SK-N-SH (cell line): ENCODE data around the gene CDH13. TPM values are rescaled to one million over a fixed set of nuclear protein-coding genes. Genes with fewer than 3 reads are reported as not detected.

Experiments used
- CTCF ChIA-PET: fragments of 300-600, 350-600 bp; formaldehyde crosslinking; extraction: SDS; loops from one replicate; lab custom pipeline; 2021; lab: Yijun Ruan, JAX
- POLR2A ChIA-PET: fragments of 350-600 bp; sonication (Branson Sonifier 250); formaldehyde crosslinking; extraction: SDS; loops from one replicate; lab custom pipeline; 2020; ENCODE audit warnings: antibody characterized with exemption, inconsistent platforms; lab: Yijun Ruan, JAX
- DNase-seq: peaks from one replicate; pipeline ENCODE4 v3.0.0; 2012
- H2AFZ ChIP-seq: fragments of 200-600 bp; sonication (generic); 2 replicates; pipeline ENCODE4 v1.8.1; 2016; ENCODE audit warnings: antibody characterized with exemption, mild to moderate bottlenecking, low read depth
- H3F3A ChIP-seq: fragments of 200-600 bp; sonication (generic); replicated peaks from 2 replicates; pipeline ENCODE3; 2016; ENCODE audit warnings: antibody characterized with exemption, mild to moderate bottlenecking; ENCODE audit not compliant: insufficient read depth
- H3K27ac ChIP-seq, 2 experiments: fragments of 200-500 bp in 1 of 2; fragments of 200-600 bp in 1 of 2; sonication (Bioruptor generic) in 1 of 2; sonication (generic), shearing (Covaris generic) in 1 of 2; 2 replicates each; pipeline versions ENCODE4 v1.5.1 to v1.6.1; 2014 to 2016; ENCODE audit warnings: low read depth in 2 of 2, inconsistent platforms in 1 of 2, low read length in 1 of 2, mild to moderate bottlenecking in 1 of 2, mixed read lengths in 1 of 2
- H3K27me3 ChIP-seq: fragments of 200-600 bp; sonication (generic), shearing (Covaris generic); 2 replicates; pipeline ENCODE4 v1.6.1; 2016; ENCODE audit warnings: mixed run types; ENCODE audit not compliant: insufficient read depth
- H3K36me3 ChIP-seq, 2 experiments: fragments of 200-500 bp in 1 of 2; fragments of 200-600 bp in 1 of 2; sonication (Bioruptor generic) in 1 of 2; sonication (generic) in 1 of 2; replicated peaks in 1 of 2; 2 replicates each; pipeline versions ENCODE3 to v1.5.1; 2014 to 2016; ENCODE audit warnings: low read length in 1 of 2, mild to moderate bottlenecking in 1 of 2; ENCODE audit not compliant: insufficient read depth in 2 of 2, control insufficient read depth in 1 of 2
- H3K4me1 ChIP-seq, 2 experiments: fragments of 200-500 bp in 1 of 2; fragments of 200-600 bp in 1 of 2; sonication (Bioruptor generic) in 1 of 2; sonication (generic), shearing (Covaris generic) in 1 of 2; 2 replicates each; pipeline versions ENCODE4 v1.5.1 to v1.6.1; 2014 to 2016; ENCODE audit warnings: low read depth in 1 of 2, low read length in 1 of 2, mixed run types in 1 of 2; ENCODE audit not compliant: insufficient read depth in 2 of 2, control insufficient read depth in 1 of 2
- H3K4me2 ChIP-seq: fragments of 200-600 bp; sonication (generic), shearing (Covaris generic); 2 replicates; pipeline ENCODE4 v1.6.1; 2017; ENCODE audit warnings: mixed run types
- H3K4me3 ChIP-seq, 2 experiments: fragments of 200-500 bp in 1 of 2; fragments of 200-600 bp in 1 of 2; sonication (Bioruptor generic) in 1 of 2; sonication (generic), shearing (Covaris generic) in 1 of 2; 2 replicates each; pipeline versions ENCODE4 v1.5.1 to v1.8.1; 2014 to 2016; ENCODE audit warnings: low read depth in 2 of 2, inconsistent platforms in 1 of 2, low read length in 1 of 2, mild to moderate bottlenecking in 1 of 2, mixed read lengths in 1 of 2, moderate library complexity in 1 of 2
- H3K79me2 ChIP-seq: fragments of 200-600 bp; sonication (generic); 2 replicates; pipeline ENCODE4 v1.8.1; 2017; ENCODE audit warnings: mild to moderate bottlenecking; ENCODE audit not compliant: insufficient read depth
- H3K9ac ChIP-seq: fragments of 200-600 bp; sonication (generic); 2 replicates; pipeline ENCODE4 v1.6.1; 2017; ENCODE audit warnings: mixed run types
- H3K9me2 ChIP-seq: fragments of 200-600 bp; sonication (generic); 2 replicates; pipeline ENCODE4 v1.6.1; 2017; ENCODE audit warnings: mixed run types
- H3K9me3 ChIP-seq: fragments of 200-600 bp; sonication (generic); 2 replicates; pipeline ENCODE4 v1.6.1; 2017; ENCODE audit warnings: mixed run types, mild to moderate bottlenecking, moderate library complexity
- H4K20me1 ChIP-seq: fragments of 200-600 bp; sonication (generic); 2 replicates; pipeline ENCODE4 v1.6.1; 2017; ENCODE audit warnings: mild to moderate bottlenecking, mixed run types; ENCODE audit not compliant: insufficient read depth
- EP300 ChIP-seq, 2 experiments: IDR thresholded peaks; 2 replicates each; pipeline versions ENCODE4 v1.4.0 to v1.6.1; 2012; ENCODE audit warnings: borderline replicate concordance in 1 of 2, low read depth in 1 of 2, low read length in 1 of 2
- EZH2phosphoT487 ChIP-seq: fragments of 200-600 bp; sonication (generic); IDR thresholded peaks from 2 replicates; pipeline ENCODE4 v1.6.1; 2017; ENCODE audit warnings: low read depth, mixed run types, mild to moderate bottlenecking, antibody characterized with exemption, moderate library complexity, borderline replicate concordance
- FOSL2 ChIP-seq: IDR thresholded peaks from 2 replicates; pipeline ENCODE4 v1.4.0; 2012; ENCODE audit warnings: low read depth, mild to moderate bottlenecking, moderate library complexity, borderline replicate concordance
- FOXM1 ChIP-seq: IDR thresholded peaks from 2 replicates; pipeline ENCODE4 v1.4.0; 2012; ENCODE audit warnings: low read depth, mild to moderate bottlenecking
- GABPA ChIP-seq: IDR thresholded peaks from 2 replicates; pipeline ENCODE4 v1.4.0; 2012; ENCODE audit warnings: low read depth, mild to moderate bottlenecking
- IRF3 ChIP-seq: fragments of 150-350 bp; IDR thresholded peaks from 2 replicates; pipeline ENCODE4 v1.6.1; 2016; ENCODE audit warnings: mild to moderate bottlenecking, low read depth, low read length
- JUND ChIP-seq: IDR thresholded peaks from 2 replicates; pipeline ENCODE4 v1.4.0; 2012
- NFIC ChIP-seq: IDR thresholded peaks from 2 replicates; pipeline ENCODE4 v1.4.0; 2012; ENCODE audit warnings: borderline replicate concordance
- PBX3 ChIP-seq: IDR thresholded peaks from 2 replicates; pipeline ENCODE4; 2012
- POLR2AphosphoS5 ChIP-seq: IDR thresholded peaks from 2 replicates; pipeline ENCODE4 v1.6.1; 2012; ENCODE audit warnings: low read depth, low read length
- RCOR1 ChIP-seq: fragments of 150-350 bp; IDR thresholded peaks from 2 replicates; pipeline ENCODE4 v1.6.1; 2017; ENCODE audit warnings: antibody characterized with exemption, low read length
- RFX5 ChIP-seq: IDR thresholded peaks from 2 replicates; pipeline ENCODE4 v1.6.1; 2012; ENCODE audit warnings: mild to moderate bottlenecking, improper control_type of control experiment, low read length
- SMC3 ChIP-seq: IDR thresholded peaks from 2 replicates; pipeline ENCODE4 v1.6.1; 2012; ENCODE audit warnings: low read depth, low read length, improper control_type of control experiment
- TAF1 ChIP-seq: IDR thresholded peaks from 2 replicates; pipeline ENCODE4 v1.6.1; 2012; ENCODE audit warnings: low read depth, mild to moderate bottlenecking, low read length, moderate library complexity, borderline replicate concordance
- TEAD4 ChIP-seq: IDR thresholded peaks from 2 replicates; pipeline ENCODE4 v1.4.0; 2012; ENCODE audit warnings: mild to moderate bottlenecking, borderline replicate concordance; ENCODE audit not compliant: insufficient read depth
- WGBS: methylation state at CpG from one replicate; pipeline ENCODE4 v1.1.6; 2017; ENCODE audit warnings: low lambda C conversion rate; 5-methylcytosine and 5-hydroxymethylcytosine counted together
- polyA plus RNA-seq, 3 experiments: library from polyadenylated mRNA; depleted of rRNA; stranded (reverse); fragments of >200 nt; gene quantifications; 2 replicates each; pipeline ENCODE4 v1.2.3, GENCODE V29; 2012
- TF ChIP-seq, protein P1 (sequence below): fragments of 150-350 bp; IDR thresholded peaks from 2 replicates; pipeline ENCODE4 v1.6.1; 2017; ENCODE audit warnings: antibody characterized with exemption, low read length, low read depth, borderline replicate concordance
- TF ChIP-seq, protein P2 (sequence below): IDR thresholded peaks from 2 replicates; pipeline ENCODE4 v1.4.0; 2012; ENCODE audit warnings: low read depth, borderline replicate concordance

Gene CDH13
- polyA plus RNA-seq, 1 of the 3 experiments (the other 2 are of a cell fraction), result 93.0 TPM

GRCh38 chr16:83258366-83258928 lies 631.7 kb downstream of the CDH13 start:
- 52% methylated on average over 9 of the region's 9 CpGs for WGBS
- H3F3A ChIP-seq, result no peaks in the 10 kb centered on the region
- no peak overlapping the region for H3K27ac ChIP-seq
- H3K36me3 ChIP-seq, result no peaks in the 10 kb centered on the region
- ChIA-PET POLR2A (no interaction called here), CTCF (no interaction called here)
- H3K27me3 ChIP-seq, result no peaks in the 10 kb centered on the region
- no peak overlapping the region for H3K9ac ChIP-seq
- H3K9me3 ChIP-seq, result no peaks in the 10 kb centered on the region
- H3K4me2 ChIP-seq, result no peak overlapping the region
- DNase-seq, result no peak
- H3K9me2 ChIP-seq, result no peaks in the 10 kb centered on the region
- H3K79me2 ChIP-seq, result no peaks in the 10 kb centered on the region
- no peaks in the 10 kb centered on the region for H4K20me1 ChIP-seq
- no peak overlapping the region for H2AFZ ChIP-seq
- H3K4me3 ChIP-seq, result no peak overlapping the region
- TF ChIP-seq FOSL2, result no peak
- no peak for TF ChIP-seq RFX5
- TF ChIP-seq, protein P1, sequence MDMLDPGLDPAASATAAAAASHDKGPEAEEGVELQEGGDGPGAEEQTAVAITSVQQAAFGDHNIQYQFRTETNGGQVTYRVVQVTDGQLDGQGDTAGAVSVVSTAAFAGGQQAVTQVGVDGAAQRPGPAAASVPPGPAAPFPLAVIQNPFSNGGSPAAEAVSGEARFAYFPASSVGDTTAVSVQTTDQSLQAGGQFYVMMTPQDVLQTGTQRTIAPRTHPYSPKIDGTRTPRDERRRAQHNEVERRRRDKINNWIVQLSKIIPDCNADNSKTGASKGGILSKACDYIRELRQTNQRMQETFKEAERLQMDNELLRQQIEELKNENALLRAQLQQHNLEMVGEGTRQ, result no peak
- TF ChIP-seq FOXM1, result no peak
- TF ChIP-seq, protein P2, sequence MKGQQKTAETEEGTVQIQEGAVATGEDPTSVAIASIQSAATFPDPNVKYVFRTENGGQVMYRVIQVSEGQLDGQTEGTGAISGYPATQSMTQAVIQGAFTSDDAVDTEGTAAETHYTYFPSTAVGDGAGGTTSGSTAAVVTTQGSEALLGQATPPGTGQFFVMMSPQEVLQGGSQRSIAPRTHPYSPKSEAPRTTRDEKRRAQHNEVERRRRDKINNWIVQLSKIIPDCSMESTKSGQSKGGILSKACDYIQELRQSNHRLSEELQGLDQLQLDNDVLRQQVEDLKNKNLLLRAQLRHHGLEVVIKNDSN, result no peak
- no peak for TF ChIP-seq JUND
- no peak for TF ChIP-seq RCOR1
- no peak for TF ChIP-seq PBX3
- TF ChIP-seq GABPA, result no peak
- TF ChIP-seq IRF3, result no peak
- no peaks in the 10 kb centered on the region for H3K4me1 ChIP-seq

DNA sequence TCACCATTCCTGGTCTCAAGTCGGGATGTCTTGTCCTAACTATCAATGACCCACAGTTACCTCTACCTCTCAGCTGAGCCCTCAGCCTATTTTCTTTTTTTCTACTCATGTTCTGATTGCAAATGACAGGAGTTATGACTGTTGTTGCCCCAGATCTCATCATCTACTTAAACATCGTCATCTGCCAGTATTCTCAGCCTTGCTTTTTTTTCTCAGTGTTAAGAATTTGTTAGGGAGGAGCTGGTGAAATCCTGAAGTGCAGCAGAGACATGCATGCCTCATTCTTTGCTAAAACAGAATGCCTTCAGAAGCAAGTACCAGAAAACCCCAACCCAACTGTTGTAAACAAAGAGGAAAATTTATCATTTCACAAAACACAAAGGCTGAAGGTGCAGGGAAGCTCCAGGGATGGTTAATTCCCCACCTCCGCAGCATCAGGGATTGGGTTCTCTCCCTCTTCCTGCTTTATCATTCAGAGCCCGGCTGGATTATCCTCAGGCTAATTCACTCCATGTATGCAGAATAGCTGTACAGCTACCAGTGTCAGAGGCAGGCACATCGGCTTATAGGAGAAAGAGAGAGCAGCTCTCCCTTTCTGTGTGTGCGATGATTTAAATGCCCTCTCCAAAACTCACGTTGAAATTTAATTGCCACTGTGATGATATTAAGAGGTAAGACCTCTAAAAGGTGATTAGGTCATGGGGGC lies 640.2 kb downstream of the CDH13 start:
- Histone ChIP-seq H3K27ac (no peak overlapping the region), H3K36me3 (peaks cover 0 to 3% of the 10 kb centered on the region in 2 experiments), H3K4me2 (0 out of 2 replicates have a peak overlapping the region, but pooled peaks have one; percentile 4), H3F3A (no peaks in the 10 kb centered on the region), H4K20me1 (no peaks in the 10 kb centered on the region), H3K9ac (no peak overlapping the region), H3K79me2 (no peaks in the 10 kb centered on the region), H3K4me3 (no peak overlapping the region), H3K27me3 (no peaks in the 10 kb centered on the region), H3K9me3 (no peaks in the 10 kb centered on the region), H2AFZ (no peak overlapping the region), H3K9me2 (no peaks in the 10 kb centered on the region), H3K4me1 (no peaks in the 10 kb centered on the region; a peak in 1 of 4 replicates)
- POLR2A ChIA-PET, result no interaction called here
- CTCF ChIA-PET, result interaction anchor here (0.7 kb wide), 1 partner anchor 11 kb away, joined by 3 read pairs; no protein-coding TSS in a partner anchor
- DNase-seq, result no peak
- WGBS, result 26% methylated on average over 7 of the region's 7 CpGs
- TF ChIP-seq SMC3 (no peak), TEAD4 (no peak), NFIC (no peak), GABPA (no peak), RFX5 (no peak), IRF3 (no peak), EZH2phosphoT487 (no peak), TAF1 (no peak), EP300 (IDR thresholded peaks at IDR 0.05; ENCODE audit: borderline replicate concordance in 1 of 2, low read depth in 1 of 2, low read length in 1 of 2) (no peak), JUND (no peak), POLR2AphosphoS5 (no peak)
- TF ChIP-seq, protein P2, result no peak
